NK-92 (cell line): ENCODE measurements around the gene FBXO27.
"Not testable (repeated sequence)": the region's sequence is repeated elsewhere in the genome, so short reads cannot be mapped to it uniquely, and the experiment has no call there.

Experiments used
- DNase-seq: peaks from one replicate; lab custom pipeline; 2025; ENCODE audit not compliant: unreplicated experiment; lab: John Stamatoyannopoulos, UW

The FBXO27 gene

GRCh38 chr19:38989066-38989605 is 43.2 kb downstream of the FBXO27 start:
- DNase-seq = no peak

GRCh38 chr19:38988627-38989026 is 43.7 kb downstream of the FBXO27 start:
- DNase-seq = not testable (repeated sequence)

GRCh38 chr19:38987745-38988144 is 44.6 kb downstream of the FBXO27 start:
- DNase-seq = not testable (repeated sequence)

- no peak for DNase-seq
Observed at GRCh38 chr19:38985262-38985661, 47.1 kb downstream of the FBXO27 start.

GRCh38 chr19:38980583-38981374 is 51.6 kb downstream of the FBXO27 start:
- DNase-seq = no peak

GRCh38 chr19:38979812-38980211 is 52.5 kb downstream of the FBXO27 start:
- no peak for DNase-seq

GRCh38 chr19:38978326-38978689 is 54.0 kb downstream of the FBXO27 start:
- no peak for DNase-seq

- no peak for DNase-seq
Observed at GRCh38 chr19:38977445-38978325, 54.7 kb downstream of the FBXO27 start.

- DNase-seq = no peak
Observed at GRCh38 chr19:38975861-38976271, 56.5 kb downstream of the FBXO27 start.

GRCh38 chr19:38975214-38975860 is 57.0 kb downstream of the FBXO27 start, which contains the start of gene FBXO17:
TSS of gene FBXO17 (minus strand) at chr19:38975742. CDS start at chr19:38950319, 25,423 bp downstream.
- no peak for DNase-seq

- DNase-seq = no peak
Observed at GRCh38 chr19:38974624-38975213, 57.6 kb downstream of the FBXO27 start.
